Activated CD4-positive, alpha-beta T cell treated with anti-CD3 and anti-CD28 coated beads, Interleukin-2, amount 10 ng/mL, durations not matched to agents 24 days and 14 days (primary cell): ENCODE data around the gene ANKRD6. TPM values are rescaled to one million over a fixed set of nuclear protein-coding genes. Genes with fewer than 3 reads are reported as not detected.
A peak's percentile ranks its signal among the peaks of the same experiment; 100 is the strongest.

Source experiments
- DNase-seq: peaks from one replicate; pipeline ENCODE4 v3.0.0; 2022
- H3K27ac Mint-ChIP-seq: one replicate; pipeline ENCODE4 v1.8.0; 2022; ENCODE audit warnings: mild to moderate bottlenecking, mixed read lengths
- H3K27me3 Mint-ChIP-seq: one replicate; pipeline ENCODE4 v1.8.0; 2022; ENCODE audit warnings: mixed read lengths
- H3K36me3 Mint-ChIP-seq: one replicate; pipeline ENCODE4 v1.8.0; 2022; ENCODE audit warnings: low read depth, mild to moderate bottlenecking, mixed read lengths
- H3K4me1 Mint-ChIP-seq: one replicate; pipeline ENCODE4 v1.8.0; 2021; ENCODE audit warnings: mixed read lengths
- H3K4me3 Mint-ChIP-seq: one replicate; pipeline ENCODE4 v1.8.0; 2022; ENCODE audit warnings: mild to moderate bottlenecking, moderate library complexity, mixed read lengths
- H3K9me3 Mint-ChIP-seq: one replicate; pipeline ENCODE4 v1.8.0; 2021; ENCODE audit warnings: mixed read lengths
- intact Hi-C: fragments of 100-400 bp; cut with micrococcal nuclease; formaldehyde crosslinking; loops from one replicate; pipeline ENCODE4 v1.15.1; 2023
- total RNA-seq: library from RNA; stranded (reverse); gene quantifications from 2 replicates; pipeline ENCODE4 v1.2.3, GENCODE V29; 2022

Gene ANKRD6
- total RNA-seq, 1 donor from 2014 or later: 2.8 TPM

- H3K36me3 Mint-ChIP-seq: no peaks in the 10 kb centered on the region
- H3K27me3 Mint-ChIP-seq: peaks cover 15% of the 10 kb centered on the region
- no peak overlapping the region for H3K4me3 Mint-ChIP-seq
- no peak for DNase-seq
- H3K4me1 Mint-ChIP-seq: peaks cover 14% of the 10 kb centered on the region
- no peaks in the 10 kb centered on the region for H3K9me3 Mint-ChIP-seq
- H3K27ac Mint-ChIP-seq: no peak overlapping the region
- intact Hi-C loops: no loop called here
Observed at GRCh38 chr6:89406141-89406540, 26.8 kb upstream of the ANKRD6 start.

GRCh38 chr6:89409461-89410035 is 23.4 kb upstream of the ANKRD6 start:
- no peak overlapping the region for H3K4me3 Mint-ChIP-seq
- peaks cover 21% of the 10 kb centered on the region for H3K4me1 Mint-ChIP-seq
- H3K36me3 Mint-ChIP-seq: no peaks in the 10 kb centered on the region
- H3K27me3 Mint-ChIP-seq: peaks cover 28% of the 10 kb centered on the region
- no peak for DNase-seq
- H3K9me3 Mint-ChIP-seq: no peaks in the 10 kb centered on the region
- no peak overlapping the region for H3K27ac Mint-ChIP-seq
- intact Hi-C loops: loop anchor here (1.0 kb wide), 1 partner anchor 34 kb away; no protein-coding TSS in a partner anchor

- no peaks in the 10 kb centered on the region for H3K9me3 Mint-ChIP-seq
- H3K4me3 Mint-ChIP-seq: peak overlapping the region; percentile 97
- peaks cover 35% of the 10 kb centered on the region for H3K27me3 Mint-ChIP-seq
- no peak for DNase-seq
- peaks cover 21% of the 10 kb centered on the region for H3K4me1 Mint-ChIP-seq
- H3K27ac Mint-ChIP-seq: no peak overlapping the region
- H3K36me3 Mint-ChIP-seq: no peaks in the 10 kb centered on the region
- intact Hi-C loops: loop anchor here (1.0 kb wide), 1 partner anchor 35 kb away; no protein-coding TSS in a partner anchor
Observed at GRCh38 chr6:89410231-89410761, 22.7 kb upstream of the ANKRD6 start.

DNA sequence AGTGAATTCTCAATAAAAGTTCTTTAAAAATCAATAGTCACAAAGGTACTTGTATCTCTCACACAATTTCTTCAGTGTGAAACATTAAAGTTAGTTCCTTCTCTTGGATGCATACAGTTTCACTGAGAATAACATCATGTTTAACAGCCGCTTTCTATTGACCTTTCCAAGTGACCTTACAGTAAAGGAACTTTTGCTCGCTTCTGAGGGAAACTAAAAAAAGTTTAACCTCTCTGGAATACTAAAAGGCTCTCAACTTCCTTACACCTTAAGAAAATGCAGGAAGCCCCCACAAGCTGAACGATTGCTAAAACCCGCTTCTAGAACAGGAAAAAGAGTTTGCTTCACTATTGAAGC is 22.2 kb upstream of the ANKRD6 start:
- H3K36me3 Mint-ChIP-seq: no peaks in the 10 kb centered on the region
- DNase-seq: no peak
- intact Hi-C loops: loop anchor here (1.0 kb wide), 1 partner anchor 35 kb away; no protein-coding TSS in a partner anchor
- no peak overlapping the region for H3K27ac Mint-ChIP-seq
- peak overlapping the region; percentile 97 for H3K4me3 Mint-ChIP-seq
- H3K9me3 Mint-ChIP-seq: no peaks in the 10 kb centered on the region
- peaks cover 38% of the 10 kb centered on the region for H3K27me3 Mint-ChIP-seq
- H3K4me1 Mint-ChIP-seq: peaks cover 21% of the 10 kb centered on the region

GRCh38 chr6:89411145-89412070 is 21.5 kb upstream of the ANKRD6 start:
- intact Hi-C loops: loop anchor here (1.0 to 2.0 kb wide), 2 partner anchors 55 to 331 kb away; partner anchors contain the start of gene PNRC1
- H3K4me3 Mint-ChIP-seq: peak overlapping the region; percentile 97
- H3K27me3 Mint-ChIP-seq: peaks cover 44% of the 10 kb centered on the region

GRCh38 chr6:89412071-89413005 is 20.6 kb upstream of the ANKRD6 start, which contains the start of gene RRAGD:
TSS of gene RRAGD (minus strand) at chr6:89412273. CDS start at chr6:89411993, 280 bp downstream.
- peak within 1 kb of the TSS; percentile 95 for H3K27ac Mint-ChIP-seq
- peaks cover 51% of the 10 kb centered on the region for H3K27me3 Mint-ChIP-seq
- no peaks in the 10 kb centered on the region for H3K9me3 Mint-ChIP-seq
- peaks cover 17% of the 10 kb centered on the region for H3K4me1 Mint-ChIP-seq
- intact Hi-C loops: loop anchor here (1.0 to 2.0 kb wide), 2 partner anchors 56 to 332 kb away; partner anchors contain the start of gene PNRC1
- peak; percentile 89 for DNase-seq
- no peaks in the 10 kb centered on the region for H3K36me3 Mint-ChIP-seq
- H3K4me3 Mint-ChIP-seq: peak within 1 kb of the TSS; percentile 97

More at GRCh38 chr6:89411145-89412070, 21.5 kb upstream of the ANKRD6 start:
- DNase-seq: peak; percentile 80
- peaks cover 17% of the 10 kb centered on the region for H3K4me1 Mint-ChIP-seq
- H3K27ac Mint-ChIP-seq: peak overlapping the region; percentile 20
- no peaks in the 10 kb centered on the region for H3K36me3 Mint-ChIP-seq
- no peaks in the 10 kb centered on the region for H3K9me3 Mint-ChIP-seq

- H3K27ac Mint-ChIP-seq: no peak overlapping the region
- H3K9me3 Mint-ChIP-seq: no peaks in the 10 kb centered on the region
- peaks cover 17% of the 10 kb centered on the region for H3K4me1 Mint-ChIP-seq
- DNase-seq: no peak
- intact Hi-C loops: loop anchor here (2.0 kb wide), 1 partner anchor 56 kb away; no protein-coding TSS in a partner anchor
- H3K36me3 Mint-ChIP-seq: no peaks in the 10 kb centered on the region
- H3K27me3 Mint-ChIP-seq: peaks cover 50% of the 10 kb centered on the region
- H3K4me3 Mint-ChIP-seq: peak overlapping the region; percentile 97
Observed at GRCh38 chr6:89413006-89413400, 19.9 kb upstream of the ANKRD6 start.

- peaks cover 48% of the 10 kb centered on the region for H3K27me3 Mint-ChIP-seq
- intact Hi-C loops: no loop called here
Observed at GRCh38 chr6:89414215-89414614, 18.7 kb upstream of the ANKRD6 start.

GRCh38 chr6:89415185-89415584 is 17.8 kb upstream of the ANKRD6 start:
- intact Hi-C loops: no loop called here

More at GRCh38 chr6:89414215-89414614, 18.7 kb upstream of the ANKRD6 start:
- no peak for DNase-seq
- Mint-ChIP-seq H3K9me3 (no peaks in the 10 kb centered on the region), H3K4me1 (peaks cover 17% of the 10 kb centered on the region), H3K36me3 (no peaks in the 10 kb centered on the region), H3K27ac (no peak overlapping the region), H3K4me3 (no peak overlapping the region)

DNA sequence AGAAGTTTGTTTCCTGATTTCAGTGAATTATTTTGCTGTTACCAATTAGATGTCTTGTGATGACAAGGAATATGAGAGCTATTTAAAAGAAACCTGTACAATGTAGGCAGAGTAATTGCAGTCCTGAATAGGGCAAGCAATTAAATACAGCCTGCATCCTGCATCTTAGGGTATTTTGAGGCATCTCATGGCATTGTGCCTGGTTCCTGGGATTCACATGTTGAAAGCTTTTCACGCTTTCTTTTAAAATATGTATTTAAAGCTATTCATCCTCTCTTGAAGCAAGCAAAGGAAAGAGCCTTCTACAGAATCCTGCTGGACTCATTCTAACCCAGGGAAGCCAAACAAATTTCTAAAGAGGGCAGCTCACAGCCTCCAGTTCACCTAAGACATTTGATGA is 16.2 kb upstream of the ANKRD6 start:
- Mint-ChIP-seq H3K9me3 (no peaks in the 10 kb centered on the region), H3K4me1 (peaks cover 8% of the 10 kb centered on the region), H3K27me3 (peaks cover 43% of the 10 kb centered on the region), H3K36me3 (no peaks in the 10 kb centered on the region), H3K4me3 (no peak overlapping the region), H3K27ac (no peak overlapping the region)
- no peak for DNase-seq
- intact Hi-C loops: no loop called here

More at GRCh38 chr6:89415185-89415584, 17.8 kb upstream of the ANKRD6 start:
- no peak for DNase-seq
- Mint-ChIP-seq H3K27me3 (peaks cover 48% of the 10 kb centered on the region), H3K4me3 (no peak overlapping the region), H3K36me3 (no peaks in the 10 kb centered on the region), H3K4me1 (peaks cover 16% of the 10 kb centered on the region), H3K27ac (no peak overlapping the region), H3K9me3 (no peaks in the 10 kb centered on the region)

- no peaks in the 10 kb centered on the region for H3K9me3 Mint-ChIP-seq
- H3K36me3 Mint-ChIP-seq: no peaks in the 10 kb centered on the region
- DNase-seq: no peak
- peaks cover 48% of the 10 kb centered on the region for H3K27me3 Mint-ChIP-seq
- no peak overlapping the region for H3K4me3 Mint-ChIP-seq
- intact Hi-C loops: loop anchor here (5.0 to 10.0 kb wide), 2 partner anchors 47 to 394 kb away; partner anchors contain the start of gene CASP8AP2
- H3K27ac Mint-ChIP-seq: no peak overlapping the region
- peaks cover 14% of the 10 kb centered on the region for H3K4me1 Mint-ChIP-seq
Observed at GRCh38 chr6:89430201-89430962, 2.6 kb upstream of the ANKRD6 start.
